ENCODE data around the gene GATAD2A. TPM values are rescaled to one million over a fixed set of nuclear protein-coding genes. Genes with fewer than 3 reads are reported as not detected.
A peak's percentile ranks its signal among the peaks of the same experiment; 100 is the strongest.

The GATAD2A gene
- total and polyA plus RNA-seq, 2 of the 13 experiments (the other 11 are each of a cell fraction or from before 2014, with no cell fraction given) = 16.8 to 28.6 TPM

DNA sequence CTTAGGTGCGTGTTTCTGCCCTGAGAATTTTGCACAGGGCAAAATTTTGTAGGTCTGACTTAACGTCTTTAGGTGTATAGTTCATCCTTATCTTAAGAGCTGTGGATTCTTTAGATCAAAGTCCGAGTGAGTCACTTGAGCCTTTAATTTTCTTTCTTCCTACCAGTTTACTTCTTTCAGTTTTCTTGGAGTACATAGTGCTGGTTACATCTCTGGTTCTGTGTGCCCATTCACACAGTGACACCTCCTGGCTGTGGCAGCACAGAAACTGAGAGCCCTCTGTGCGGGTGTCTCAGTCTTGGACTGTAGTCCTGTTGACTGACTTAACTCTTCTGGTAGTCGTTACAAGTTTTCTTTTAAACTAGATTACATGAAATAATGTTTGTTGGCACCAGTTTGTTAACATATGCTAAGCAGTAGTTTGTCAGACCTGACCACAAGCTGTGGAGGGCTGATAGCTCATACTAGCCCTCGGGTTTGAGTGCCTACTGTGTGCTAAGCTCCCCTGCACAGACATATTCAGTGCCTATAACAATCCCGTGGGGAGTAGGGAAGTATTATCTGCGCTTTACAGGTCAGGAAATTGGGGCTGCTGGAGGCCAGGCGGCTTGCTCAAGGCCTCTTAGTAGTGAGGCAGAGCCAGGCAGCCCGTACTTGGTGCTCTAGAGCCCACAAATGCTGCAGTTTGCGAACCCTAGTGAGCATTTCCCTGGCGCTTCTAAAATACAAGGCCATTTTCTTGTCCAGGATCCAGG, 1.6 kb downstream of the GATAD2A start:
- ChIA-PET CTCF (ENCODE audit: low intra/inter-chr PET ratio, low total read pairs) (interaction anchor here (3.3 kb wide), 1 partner anchor 40 kb away, joined by 12 read pairs; no protein-coding TSS in a partner anchor), POLR2A (interaction anchor here (1.4 to 2.5 kb wide), 2 partner anchors 22 to 109 kb away, joined by 3 to 24 read pairs; partner anchors contain the start of genes NDUFA13 and TSSK6)
- no peaks in the 10 kb centered on the region for H3K9me3 ChIP-seq (ENCODE audit: low read length)
- H3K27me3 ChIP-seq (ENCODE audit: control insufficient read depth in 1 of 2, insufficient read depth in 2 of 2, low read length in 2 of 2) = no peaks in the 10 kb centered on the region; a peak in 1 of 5 replicates
- DNase-seq (ENCODE audit: low spot score) (peak; percentile 42), FAIRE-seq (peak; percentile 68), ATAC-seq (peak; percentile 74)
- 54% methylated on average over 12 of the region's 12 CpGs for WGBS (ENCODE audit: low lambda C conversion rate)
- H4K20me1 ChIP-seq (ENCODE audit: insufficient read depth, low read length) = peaks cover 46% of the 10 kb centered on the region
- intact Hi-C loops (cut with micrococcal nuclease; ENCODE audit: unreplicated experiment) = loop anchor here (1.0 to 5.0 kb wide), 2 partner anchors 41 to 80 kb away; no protein-coding TSS in a partner anchor
- H3K36me3 ChIP-seq (replicated peaks in 1 of 2; ENCODE audit: control insufficient read depth in 1 of 2, insufficient read depth in 2 of 2, low read length in 2 of 2) = 0 out of 5 replicates have a peak, but pooled peaks cover 1 to 3% of the 10 kb centered on the region in 2 experiments
- H3K4me1 ChIP-seq (ENCODE audit: insufficient read depth, low read length) = peaks cover 72% of the 10 kb centered on the region
- H3K4me3 ChIP-seq (replicated peaks in 1 of 3; ENCODE audit: insufficient read depth in 1 of 3, low read depth in 2 of 3, low read length in 3 of 3) = peak overlapping the region; percentile 72 to 94 (median 76)
- in situ Hi-C loops (cut with HindIII; ENCODE audit: extremely low pct_ligation_motif_present, low pct_unique_long_range_greater_than_20kb) = loop anchor here (5.0 kb wide), 1 partner anchor 35 kb away; no protein-coding TSS in a partner anchor
- TSS peak; percentile 48 for BruUV-seq (replicated peaks)
- H3K27ac ChIP-seq (ENCODE audit: extremely low read length, insufficient read depth, low read length) = peak overlapping the region; percentile 50
- H3K9ac ChIP-seq (ENCODE audit: insufficient read depth, low read depth, low read length) = peak overlapping the region; percentile 61
- no peak overlapping the region for H2AFZ ChIP-seq (ENCODE audit: low read length)
- H3K79me2 ChIP-seq (ENCODE audit: insufficient read depth, low read length) = peaks cover 61% of the 10 kb centered on the region
- peak overlapping the region; percentile 99 for H3K4me2 ChIP-seq (ENCODE audit: low read depth, low read length)
- TF ChIP-seq RORA (CRISPR knock-in tag; IDR thresholded peaks at IDR 0.05) (no peak), ZNF652 (CRISPR knock-in tag; IDR thresholded peaks at IDR 0.05; ENCODE audit: borderline replicate concordance, low read depth) (0 out of 2 replicates have a peak, but pooled peaks have one; percentile 39), ZNF562 (CRISPR knock-in tag; IDR thresholded peaks at IDR 0.05; ENCODE audit: borderline replicate concordance) (no peak), BORCS8-MEF2B (CRISPR knock-in tag; IDR thresholded peaks at IDR 0.05) (no peak), ZBTB33 (CRISPR knock-in tag; IDR thresholded peaks at IDR 0.05) (no peak), SIN3B (IDR thresholded peaks at IDR 0.05; ENCODE audit: low read length) (0 out of 2 replicates have a peak, but pooled peaks have one; percentile 23), ZSCAN30 (CRISPR knock-in tag; IDR thresholded peaks at IDR 0.05) (no peak), ZSCAN29 (CRISPR knock-in tag; conservative IDR thresholded peaks at IDR 0.05) (no peak)
- TF ChIP-seq, protein P1, sequence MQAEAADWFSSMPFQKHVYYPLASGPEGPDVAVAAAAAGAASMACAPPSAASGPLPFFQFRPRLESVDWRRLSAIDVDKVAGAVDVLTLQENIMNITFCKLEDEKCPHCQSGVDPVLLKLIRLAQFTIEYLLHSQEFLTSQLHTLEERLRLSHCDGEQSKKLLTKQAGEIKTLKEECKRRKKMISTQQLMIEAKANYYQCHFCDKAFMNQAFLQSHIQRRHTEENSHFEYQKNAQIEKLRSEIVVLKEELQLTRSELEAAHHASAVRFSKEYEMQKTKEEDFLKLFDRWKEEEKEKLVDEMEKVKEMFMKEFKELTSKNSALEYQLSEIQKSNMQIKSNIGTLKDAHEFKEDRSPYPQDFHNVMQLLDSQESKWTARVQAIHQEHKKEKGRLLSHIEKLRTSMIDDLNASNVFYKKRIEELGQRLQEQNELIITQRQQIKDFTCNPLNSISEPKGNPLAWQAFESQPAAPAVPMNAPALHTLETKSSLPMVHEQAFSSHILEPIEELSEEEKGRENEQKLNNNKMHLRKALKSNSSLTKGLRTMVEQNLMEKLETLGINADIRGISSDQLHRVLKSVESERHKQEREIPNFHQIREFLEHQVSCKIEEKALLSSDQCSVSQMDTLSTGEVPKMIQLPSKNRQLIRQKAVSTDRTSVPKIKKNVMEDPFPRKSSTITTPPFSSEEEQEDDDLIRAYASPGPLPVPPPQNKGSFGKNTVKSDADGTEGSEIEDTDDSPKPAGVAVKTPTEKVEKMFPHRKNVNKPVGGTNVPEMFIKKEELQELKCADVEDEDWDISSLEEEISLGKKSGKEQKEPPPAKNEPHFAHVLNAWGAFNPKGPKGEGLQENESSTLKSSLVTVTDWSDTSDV (CRISPR knock-in tag; IDR thresholded peaks at IDR 0.05) = no peak
- TF ChIP-seq, protein P2, sequence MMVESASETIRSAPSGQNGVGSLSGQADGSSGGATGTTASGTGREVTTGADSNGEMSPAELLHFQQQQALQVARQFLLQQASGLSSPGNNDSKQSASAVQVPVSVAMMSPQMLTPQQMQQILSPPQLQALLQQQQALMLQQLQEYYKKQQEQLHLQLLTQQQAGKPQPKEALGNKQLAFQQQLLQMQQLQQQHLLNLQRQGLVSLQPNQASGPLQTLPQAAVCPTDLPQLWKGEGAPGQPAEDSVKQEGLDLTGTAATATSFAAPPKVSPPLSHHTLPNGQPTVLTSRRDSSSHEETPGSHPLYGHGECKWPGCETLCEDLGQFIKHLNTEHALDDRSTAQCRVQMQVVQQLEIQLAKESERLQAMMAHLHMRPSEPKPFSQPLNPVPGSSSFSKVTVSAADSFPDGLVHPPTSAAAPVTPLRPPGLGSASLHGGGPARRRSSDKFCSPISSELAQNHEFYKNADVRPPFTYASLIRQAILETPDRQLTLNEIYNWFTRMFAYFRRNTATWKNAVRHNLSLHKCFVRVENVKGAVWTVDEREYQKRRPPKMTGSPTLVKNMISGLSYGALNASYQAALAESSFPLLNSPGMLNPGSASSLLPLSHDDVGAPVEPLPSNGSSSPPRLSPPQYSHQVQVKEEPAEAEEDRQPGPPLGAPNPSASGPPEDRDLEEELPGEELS (CRISPR knock-in tag; IDR thresholded peaks at IDR 0.05) = no peak
- TF ChIP-seq, protein P3, sequence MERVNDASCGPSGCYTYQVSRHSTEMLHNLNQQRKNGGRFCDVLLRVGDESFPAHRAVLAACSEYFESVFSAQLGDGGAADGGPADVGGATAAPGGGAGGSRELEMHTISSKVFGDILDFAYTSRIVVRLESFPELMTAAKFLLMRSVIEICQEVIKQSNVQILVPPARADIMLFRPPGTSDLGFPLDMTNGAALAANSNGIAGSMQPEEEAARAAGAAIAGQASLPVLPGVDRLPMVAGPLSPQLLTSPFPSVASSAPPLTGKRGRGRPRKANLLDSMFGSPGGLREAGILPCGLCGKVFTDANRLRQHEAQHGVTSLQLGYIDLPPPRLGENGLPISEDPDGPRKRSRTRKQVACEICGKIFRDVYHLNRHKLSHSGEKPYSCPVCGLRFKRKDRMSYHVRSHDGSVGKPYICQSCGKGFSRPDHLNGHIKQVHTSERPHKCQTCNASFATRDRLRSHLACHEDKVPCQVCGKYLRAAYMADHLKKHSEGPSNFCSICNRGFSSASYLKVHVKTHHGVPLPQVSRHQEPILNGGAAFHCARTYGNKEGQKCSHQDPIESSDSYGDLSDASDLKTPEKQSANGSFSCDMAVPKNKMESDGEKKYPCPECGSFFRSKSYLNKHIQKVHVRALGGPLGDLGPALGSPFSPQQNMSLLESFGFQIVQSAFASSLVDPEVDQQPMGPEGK (CRISPR knock-in tag; IDR thresholded peaks at IDR 0.05) = no peak
- TF ChIP-seq, protein P4, sequence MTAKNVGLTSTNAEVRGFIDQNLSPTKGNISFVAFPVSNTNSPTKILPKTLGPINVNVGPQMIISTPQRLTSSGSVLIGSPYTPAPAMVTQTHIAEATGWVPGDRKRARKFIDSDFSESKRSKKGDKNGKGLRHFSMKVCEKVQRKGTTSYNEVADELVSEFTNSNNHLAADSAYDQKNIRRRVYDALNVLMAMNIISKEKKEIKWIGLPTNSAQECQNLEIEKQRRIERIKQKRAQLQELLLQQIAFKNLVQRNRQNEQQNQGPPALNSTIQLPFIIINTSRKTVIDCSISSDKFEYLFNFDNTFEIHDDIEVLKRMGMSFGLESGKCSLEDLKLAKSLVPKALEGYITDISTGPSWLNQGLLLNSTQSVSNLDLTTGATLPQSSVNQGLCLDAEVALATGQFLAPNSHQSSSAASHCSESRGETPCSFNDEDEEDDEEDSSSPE (CRISPR knock-in tag; IDR thresholded peaks at IDR 0.05) = 0 out of 2 replicates have a peak, but pooled peaks have one; percentile 13
